HCT116 (cell line): ENCODE results near the gene C19orf38. TPM values are rescaled to one million over a fixed set of nuclear protein-coding genes. Genes with fewer than 3 reads are reported as not detected.

Source experiments
- ATAC-seq: fragments of 200-7000 bp; cut with Tn5 transposase; 2 replicates; pipeline ENCODE4 v1.9.1; 2020; ENCODE audit warnings: mild to moderate bottlenecking, moderate library complexity
- BruUV-seq: library from RNA; stranded (reverse); fragments of 400-500 nt; replicated peaks from 2 replicates; lab custom pipeline; 2021; lab: Mats Ljungman, UMichigan
- CTCF ChIA-PET: fragments of 300-600 bp; sonication (Branson Sonifier 250); formaldehyde crosslinking; loops from one replicate; lab custom pipeline; 2021; ENCODE audit warnings: antibody characterized with exemption; lab: Charles Lee
- POLR2A ChIA-PET: fragments of 300-600, 350-600 bp; sonication (Branson Sonifier 250); formaldehyde crosslinking; loops from one replicate; lab custom pipeline; 2021; ENCODE audit warnings: antibody characterized with exemption; lab: Charles Lee
- RAD21 ChIA-PET, 2 experiments: fragments of 300-600 bp; sonication (Branson Sonifier 250); formaldehyde crosslinking; loops; one replicate each; lab custom pipeline; 2023; ENCODE audit warnings: low total read pairs in 2 of 2; ENCODE audit not compliant: uncharacterized antibody in 2 of 2, unreplicated experiment in 2 of 2, low non-redundant PET in 1 of 2; lab: Charles Lee
- DNase-seq: peaks from one replicate; pipeline ENCODE4 v3.0.0-alpha.2; 2010; ENCODE audit warnings: low read depth, low spot score
- H2AFZ ChIP-seq: fragments of 200-600 bp; shearing (Covaris generic), sonication (generic); 2 replicates; pipeline ENCODE4 v1.6.1; 2017; ENCODE audit warnings: low read depth, mixed run types, mixed read lengths, antibody characterized with exemption, low read length; ENCODE audit not compliant: poor library complexity, severe bottlenecking
- H3K27ac ChIP-seq: 2 replicates; pipeline ENCODE4 v1.5.1; 2012; ENCODE audit warnings: low read depth, low read length
- H3K27me3 ChIP-seq: fragments of 200-600 bp; sonication (generic); 2 replicates; pipeline ENCODE4 v1.6.1; 2016; ENCODE audit warnings: mixed run types, low read length, mixed read lengths; ENCODE audit not compliant: insufficient read depth
- H3K36me3 ChIP-seq, 2 experiments: fragments of 200-500 bp in 1 of 2; fragments of 200-600 bp in 1 of 2; sonication (Bioruptor generic) in 1 of 2; sonication (generic) in 1 of 2; 2 replicates each; pipeline versions ENCODE4 v1.5.1 to v1.6.1; 2014 to 2016; ENCODE audit warnings: low read length in 2 of 2, inconsistent platforms in 1 of 2, mixed read lengths in 1 of 2, mixed run types in 1 of 2; ENCODE audit not compliant: insufficient read depth in 2 of 2, control insufficient read depth in 1 of 2
- H3K4me1 ChIP-seq, 2 experiments: fragments of 200-600 bp in 1 of 2; sonication (generic) in 1 of 2; 2 replicates each; pipeline versions ENCODE4 v1.5.1 to v1.6.1; 2012 to 2017; ENCODE audit warnings: low read length in 2 of 2, inconsistent platforms in 1 of 2, mild to moderate bottlenecking in 1 of 2, mixed read lengths in 1 of 2, mixed run types in 1 of 2, moderate library complexity in 1 of 2; ENCODE audit not compliant: insufficient read depth in 2 of 2, control insufficient read depth in 1 of 2
- H3K4me2 ChIP-seq: fragments of 200-600 bp; sonication (generic); 2 replicates; pipeline ENCODE4 v1.6.1; 2017; ENCODE audit warnings: mixed run types, low read length, mixed read lengths
- H3K4me3 ChIP-seq, 2 experiments: fragments of 200-600 bp in 1 of 2; sonication (generic) in 1 of 2; replicated peaks in 1 of 2; 2 replicates each; pipeline ENCODE4 v1.5.1; 2011 to 2016; ENCODE audit warnings: low read length in 2 of 2, control low read depth in 1 of 2, low read depth in 1 of 2, mild to moderate bottlenecking in 1 of 2, mixed read lengths in 1 of 2, mixed run types in 1 of 2
- H3K79me2 ChIP-seq: fragments of 200-600 bp; sonication (generic); 2 replicates; pipeline ENCODE4 v1.6.1; 2017; ENCODE audit warnings: mild to moderate bottlenecking, mixed run types, low read length, moderate library complexity, mixed read lengths; ENCODE audit not compliant: insufficient read depth
- H3K9ac ChIP-seq: fragments of 200-600 bp; sonication (generic); 2 replicates; pipeline ENCODE4 v1.6.1; 2016; ENCODE audit warnings: low read length, mixed read lengths
- H3K9me2 ChIP-seq: fragments of 200-600 bp; sonication (generic), shearing (Covaris generic); 2 replicates; pipeline ENCODE4 v1.6.1; 2017; ENCODE audit warnings: mixed run types, mild to moderate bottlenecking, moderate library complexity; ENCODE audit not compliant: insufficient read depth
- H3K9me3 ChIP-seq, 2 experiments: fragments of 200-500 bp in 1 of 2; fragments of 200-600 bp in 1 of 2; sonication (Bioruptor generic) in 1 of 2; sonication (generic) in 1 of 2; 2 replicates each; pipeline ENCODE4 v1.6.1; 2014 to 2017; ENCODE audit warnings: low read length in 2 of 2, mixed read lengths in 2 of 2, inconsistent platforms in 1 of 2, low read depth in 1 of 2, mild to moderate bottlenecking in 1 of 2, mixed run types in 1 of 2, moderate library complexity in 1 of 2; ENCODE audit not compliant: control insufficient read depth in 1 of 2, insufficient read depth in 1 of 2
- H4K20me1 ChIP-seq: fragments of 200-600 bp; sonication (generic), shearing (Covaris generic); 2 replicates; pipeline ENCODE4 v1.6.1; 2017; ENCODE audit warnings: mixed run types, mild to moderate bottlenecking, moderate library complexity; ENCODE audit not compliant: insufficient read depth
- ATF3 ChIP-seq: IDR thresholded peaks from 2 replicates; pipeline ENCODE4 v1.6.1; 2012
- CBX3 ChIP-seq: IDR thresholded peaks from 2 replicates; pipeline ENCODE4 v1.6.1; 2012; ENCODE audit warnings: low read depth
- CEBPB ChIP-seq: IDR thresholded peaks from 2 replicates; pipeline ENCODE4 v1.6.1; 2012; ENCODE audit warnings: low read depth
- CTCF ChIP-seq, 3 experiments: fragments of 200-600 bp in 1 of 3; sonication (generic) in 1 of 3; IDR thresholded peaks in 2 of 3; conservative IDR thresholded peaks in 1 of 3; 2 replicates each; pipeline ENCODE4 v1.5.1; 2012 to 2017; ENCODE audit warnings: low read depth in 2 of 3, low read length in 2 of 3, antibody characterized with exemption in 1 of 3, borderline replicate concordance in 1 of 3, control low read depth in 1 of 3, mild to moderate bottlenecking in 1 of 3, mixed read lengths in 1 of 3, mixed run types in 1 of 3, moderate library complexity in 1 of 3; ENCODE audit not compliant: insufficient read depth in 1 of 3
- EGR1 ChIP-seq: IDR thresholded peaks from 2 replicates; pipeline ENCODE4 v1.6.1; 2012; ENCODE audit warnings: low read depth
- ELF1 ChIP-seq: IDR thresholded peaks from 2 replicates; pipeline ENCODE4 v1.6.1; 2012; ENCODE audit warnings: low read depth, borderline replicate concordance
- EZH2 ChIP-seq: fragments of 200-600 bp; sonication (generic); IDR thresholded peaks from 2 replicates; pipeline ENCODE4 v1.6.1; 2017; ENCODE audit warnings: antibody characterized with exemption, mixed run types
- EZH2phosphoT487 ChIP-seq: fragments of 200-600 bp; IDR thresholded peaks from 2 replicates; pipeline ENCODE4 v1.6.1; 2018; ENCODE audit warnings: antibody characterized with exemption, borderline replicate concordance
- FOSL1 ChIP-seq: IDR thresholded peaks from 2 replicates; pipeline ENCODE4 v1.6.1; 2012; ENCODE audit warnings: low read depth
- JUND ChIP-seq: IDR thresholded peaks from 2 replicates; pipeline ENCODE4 v1.6.1; 2012
- MAX ChIP-seq: IDR thresholded peaks from 2 replicates; pipeline ENCODE4 v1.6.1; 2012
- POLR2AphosphoS5 ChIP-seq: IDR thresholded peaks from 2 replicates; pipeline ENCODE4 v1.6.1; 2011; ENCODE audit warnings: mild to moderate bottlenecking, low read depth, low read length, moderate library complexity
- RAD21 ChIP-seq: IDR thresholded peaks from 2 replicates; pipeline ENCODE4 v1.6.1; 2012; ENCODE audit warnings: low read depth, mild to moderate bottlenecking
- REST ChIP-seq: IDR thresholded peaks from 2 replicates; pipeline ENCODE4 v1.6.1; 2012; ENCODE audit warnings: low read depth
- SRF ChIP-seq: IDR thresholded peaks from 2 replicates; pipeline ENCODE4 v1.6.1; 2012; ENCODE audit warnings: low read depth
- TCF7L2 ChIP-seq: IDR thresholded peaks from 2 replicates; pipeline ENCODE4 v1.7.0; 2011; ENCODE audit warnings: borderline replicate concordance, inconsistent platforms; ENCODE audit not compliant: insufficient read depth, insufficient read length; ENCODE audit errors: extremely low read depth
- ZBTB33 ChIP-seq: IDR thresholded peaks from 2 replicates; pipeline ENCODE4 v1.6.1; 2011; ENCODE audit warnings: mild to moderate bottlenecking, low read length, moderate library complexity; ENCODE audit not compliant: insufficient replicate concordance; ENCODE audit errors: extremely low read depth
- ZFX ChIP-seq: fragments of 450-650 bp; IDR thresholded peaks from 2 replicates; pipeline ENCODE4 v1.6.1; 2017
- ZNF274 ChIP-seq: fragments of 200-500 bp; sonication (Bioruptor generic); IDR thresholded peaks from 2 replicates; pipeline ENCODE4 v1.6.1; 2014; ENCODE audit warnings: mild to moderate bottlenecking, low read depth, low read length, inconsistent platforms
- intact Hi-C: fragments of 100-400 bp; cut with micrococcal nuclease; formaldehyde crosslinking; loops from 2 replicates; pipeline ENCODE4 v1.10.0; 2022
- total RNA-seq: library from RNA; stranded (reverse); gene quantifications from one replicate; pipeline ENCODE4 v1.2.1, GENCODE V29; 2021; ENCODE audit not compliant: unreplicated experiment

The C19orf38 gene
- total RNA-seq, 1 experiment from 2014 or later: 0.74 TPM

- intact Hi-C loops: no loop called here
- no peaks in the 10 kb centered on the region for H4K20me1 ChIP-seq
- no peaks in the 10 kb centered on the region for H3K79me2 ChIP-seq
- CTCF ChIA-PET: interaction anchor here (0.6 to 3.3 kb wide), 15 partner anchors 8 to 292 kb away, joined by 3 to 36 read pairs (median 4); partner anchors contain the start of genes C19orf38, CARM1, DNM2 and TMED1
- RAD21 ChIA-PET: interaction anchor here in 1 of 2 experiments (0.6 kb wide), 1 partner anchor 8 kb away, joined by 3 read pairs; no protein-coding TSS in a partner anchor
- no peaks in the 10 kb centered on the region for H3K27me3 ChIP-seq
- H2AFZ ChIP-seq: no peak overlapping the region
- H3K9me3 ChIP-seq: no peaks in the 10 kb centered on the region
- DNase-seq (no peak), ATAC-seq (peak; percentile 54)
- H3K4me3 ChIP-seq: no peak overlapping the region
- H3K27ac ChIP-seq: no peak overlapping the region
- no TSS peak for BruUV-seq
- H3K4me2 ChIP-seq: peak overlapping the region; percentile 3; the same call in 1 of the 2 replicates
- no peaks in the 10 kb centered on the region for H3K9me2 ChIP-seq
- peaks cover under 1 to 22% of the 10 kb centered on the region in 2 experiments; a peak in 3 of 4 replicates for H3K4me1 ChIP-seq
- H3K9ac ChIP-seq: no peak overlapping the region
- POLR2A ChIA-PET: interaction anchor here (0.7 to 1.3 kb wide), 2 partner anchors 22 to 23 kb away, joined by 3 to 7 read pairs; partner anchors contain the start of gene TMED1
- H3K36me3 ChIP-seq: no peaks in the 10 kb centered on the region
- TF ChIP-seq ZNF274: no peak
- no peak for TF ChIP-seq REST
- TF ChIP-seq ELF1: no peak
- TF ChIP-seq ZBTB33: no peak
- TF ChIP-seq SRF: no peak
- peak; percentile 64 to 99 (median 96) for TF ChIP-seq CTCF (IDR thresholded peaks at IDR 0.05 in 2 of 3, conservative IDR thresholded peaks at IDR 0.05 in 1 of 3; ENCODE audit: borderline replicate concordance in 1 of 3, insufficient read depth in 1 of 3, low read depth in 2 of 3, low read length in 2 of 3)
- TF ChIP-seq RAD21: peak; percentile 44; the same call in 1 of the 2 replicates
- TF ChIP-seq EZH2phosphoT487: no peak
- no peak for TF ChIP-seq CBX3
- TF ChIP-seq CEBPB: no peak
- no peak for TF ChIP-seq ZFX
- TF ChIP-seq ATF3: no peak
- no peak for TF ChIP-seq EGR1
- no peak for TF ChIP-seq JUND
- TF ChIP-seq TCF7L2: no peak
- TF ChIP-seq POLR2AphosphoS5: no peak
- TF ChIP-seq EZH2: no peak
- TF ChIP-seq FOSL1: no peak
- TF ChIP-seq MAX: peak; percentile 18; the same call in 1 of the 2 replicates
These were observed 10.1 kb downstream of the C19orf38 start for GRCh38 chr19:10858204-10858828.
